Fibroblast of the aortic adventitia (primary cell): ENCODE results near the gene SOCS3. TPM values are rescaled to one million over a fixed set of nuclear protein-coding genes. Genes with fewer than 3 reads are reported as not detected.

Source experiments
- DNase-seq: peaks from one replicate; pipeline ENCODE4 v3.0.0-alpha.2; 2010; ENCODE audit warnings: low read depth
- H3K4me3 ChIP-seq: 2 replicates; pipeline ENCODE4 v1.5.1; 2011; ENCODE audit warnings: low read depth, mild to moderate bottlenecking, control low read depth, low read length, moderate library complexity
- CTCF ChIP-seq: IDR thresholded peaks from 2 replicates; pipeline ENCODE4 v1.5.1; 2011; ENCODE audit warnings: mild to moderate bottlenecking, low read length, control low read depth, inconsistent platforms; ENCODE audit not compliant: insufficient read depth
- total RNA-seq: library from RNA; depleted of rRNA; stranded (reverse); fragments of >200 nt; gene quantifications from 2 replicates; pipeline ENCODE4 v1.2.3, GENCODE V29; 2012; ENCODE audit warnings: low replicate concordance

SOCS3 gene
- total RNA-seq, 1 donor, result 50.6 TPM

GRCh38 chr17:78383725-78384471 is 24.0 kb upstream of the SOCS3 start:
- no peak for TF ChIP-seq CTCF
- DNase-seq, result peak; percentile 99
- no peak overlapping the region for H3K4me3 ChIP-seq

- H3K4me3 ChIP-seq, result no peak overlapping the region
- no peak for TF ChIP-seq CTCF
- DNase-seq, result no peak
Observed at GRCh38 chr17:78381601-78382232, 21.8 kb upstream of the SOCS3 start.

GRCh38 chr17:78380370-78380769 is 20.5 kb upstream of the SOCS3 start:
- DNase-seq, result no peak
- TF ChIP-seq CTCF, result no peak
- H3K4me3 ChIP-seq, result no peak overlapping the region

GRCh38 chr17:78379131-78379491 is 19.2 kb upstream of the SOCS3 start:
- no peak for TF ChIP-seq CTCF
- DNase-seq, result peak; percentile 85
- H3K4me3 ChIP-seq, result peak overlapping the region; percentile 88

- peak within 1 kb of the TSS; percentile 88 for H3K4me3 ChIP-seq
- peak; percentile 71 for DNase-seq
- no peak for TF ChIP-seq CTCF
Observed at GRCh38 chr17:78378225-78379130, 18.6 kb upstream of the SOCS3 start, which contains the start of gene PGS1. TSS of gene PGS1 (plus strand) at chr17:78378649. CDS start at chr17:78378666, 17 bp downstream.

- DNase-seq, result no peak
- no peak for TF ChIP-seq CTCF
- H3K4me3 ChIP-seq, result peak overlapping the region; percentile 88
Observed at GRCh38 chr17:78377858-78378224, 18.0 kb upstream of the SOCS3 start.
